ENCODE measurements around the gene TACR2.
A peak's percentile ranks its signal among the peaks of the same experiment; 100 is the strongest.

TACR2 gene

GRCh38 chr10:69374242-69374641 lies 42.5 kb downstream of the TACR2 start:
- no peak for DNase-seq (ENCODE audit: low read depth)

DNA sequence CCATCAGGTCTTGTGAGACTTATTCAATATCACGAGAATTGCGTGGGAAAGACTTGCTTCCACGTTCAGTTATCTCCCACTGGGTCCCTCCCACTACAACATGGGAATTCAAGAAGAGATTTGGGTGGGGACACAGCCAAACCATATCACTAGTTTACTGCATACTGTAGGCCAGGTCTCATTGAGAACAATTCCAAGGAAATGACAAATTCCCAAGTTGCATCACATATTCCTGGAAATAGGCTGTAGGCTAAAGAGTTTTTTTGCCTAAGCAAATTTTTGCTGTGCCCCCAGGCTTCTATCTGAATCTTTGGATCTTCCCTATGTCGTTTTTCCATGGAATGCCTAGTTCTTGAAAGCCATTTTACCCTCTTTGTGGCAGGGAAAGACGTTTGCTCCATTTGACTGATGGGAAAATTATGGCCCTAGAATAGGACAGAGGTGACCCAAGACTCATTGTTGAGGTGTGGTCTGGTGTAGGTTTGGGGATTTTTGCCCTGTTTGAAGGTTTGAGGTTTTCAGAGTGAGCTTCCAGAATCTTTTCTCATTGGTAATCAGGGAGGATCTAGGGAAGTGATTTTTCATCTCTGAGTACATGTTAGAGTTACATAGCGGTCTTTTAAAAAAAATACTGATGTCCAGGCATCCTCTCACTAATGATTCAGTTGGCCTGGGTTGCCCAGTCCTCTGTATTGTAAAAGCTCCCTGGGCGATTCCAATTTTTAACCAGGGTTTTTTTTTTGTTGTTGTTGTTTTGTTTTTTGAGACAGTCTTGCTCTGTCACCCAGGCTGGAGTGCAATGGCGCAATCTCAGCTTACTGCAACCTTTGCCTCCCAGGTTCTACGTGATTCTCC lies 44.4 kb downstream of the TACR2 start:
- no peak for DNase-seq (ENCODE audit: low read depth)

- no peak for DNase-seq (ENCODE audit: low read depth)
Observed at GRCh38 chr10:69367469-69367868, 49.2 kb downstream of the TACR2 start.

DNA sequence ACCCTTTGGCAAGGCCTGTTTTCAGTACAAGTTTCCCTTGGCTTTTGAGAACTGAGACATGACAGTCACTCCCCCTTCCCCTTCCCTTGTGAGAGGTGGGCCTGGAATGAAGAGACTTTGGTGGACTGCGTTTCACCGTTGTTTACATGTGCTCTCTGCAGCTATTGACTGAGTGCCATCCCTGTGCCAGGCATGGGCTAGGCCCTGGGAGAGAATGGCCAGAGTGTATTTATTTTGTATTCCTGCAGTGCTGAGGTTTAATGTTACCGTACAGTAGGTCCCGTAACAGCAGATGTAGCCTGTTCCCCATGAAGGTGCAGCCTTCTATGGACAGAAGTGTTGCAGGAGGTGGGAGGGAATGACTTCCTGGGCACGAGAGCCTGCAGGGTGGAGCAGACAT lies 50.0 kb downstream of the TACR2 start:
- no peak for DNase-seq (ENCODE audit: low read depth)

- no peak for DNase-seq (ENCODE audit: low read depth)
Observed at GRCh38 chr10:69364232-69364940, 52.3 kb downstream of the TACR2 start.

- DNase-seq (ENCODE audit: low read depth), result no peak
Observed at GRCh38 chr10:69363666-69364065, 53.1 kb downstream of the TACR2 start.

DNA sequence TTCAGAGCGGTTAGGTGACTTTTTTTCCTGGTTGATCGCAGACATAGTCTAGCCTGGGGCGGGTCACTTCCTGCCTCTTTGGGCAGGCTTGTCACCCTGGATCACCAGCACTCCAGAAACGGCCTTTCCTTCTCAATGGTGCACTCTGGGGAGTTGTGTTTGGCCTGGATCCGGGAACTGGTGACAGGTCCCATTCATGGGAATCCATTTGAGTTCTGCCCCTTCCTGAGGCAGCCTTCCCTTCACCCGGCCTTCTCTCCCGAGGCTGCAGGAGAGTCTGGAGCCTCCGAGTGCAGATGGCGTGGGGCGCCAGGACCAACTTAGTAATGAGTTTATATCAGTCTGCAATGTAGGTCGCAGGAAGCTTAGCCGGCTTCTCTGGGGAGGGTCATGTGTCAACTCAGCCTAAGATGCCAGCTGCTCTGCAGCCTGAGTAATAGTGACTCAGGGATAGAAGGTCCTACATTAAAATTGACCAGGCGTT lies 54.2 kb downstream of the TACR2 start:
- no peak for DNase-seq (ENCODE audit: low read depth)

DNA sequence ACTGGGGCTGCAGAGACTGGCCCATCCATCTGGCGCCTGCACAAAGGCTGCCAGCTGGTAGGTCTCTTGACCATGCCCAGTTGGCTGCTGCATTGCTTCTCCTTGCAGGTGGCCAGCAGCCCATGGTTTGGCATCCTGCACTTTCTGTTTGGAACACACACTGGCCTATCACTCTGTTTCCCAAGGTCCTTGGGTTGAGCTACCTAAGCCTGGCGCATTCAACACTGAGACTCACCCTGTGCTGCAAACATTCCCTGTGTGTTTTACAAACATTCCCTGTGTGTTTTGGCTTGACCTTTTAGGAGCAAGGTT lies 55.5 kb downstream of the TACR2 start:
- DNase-seq (ENCODE audit: low read depth), result no peak

DNA sequence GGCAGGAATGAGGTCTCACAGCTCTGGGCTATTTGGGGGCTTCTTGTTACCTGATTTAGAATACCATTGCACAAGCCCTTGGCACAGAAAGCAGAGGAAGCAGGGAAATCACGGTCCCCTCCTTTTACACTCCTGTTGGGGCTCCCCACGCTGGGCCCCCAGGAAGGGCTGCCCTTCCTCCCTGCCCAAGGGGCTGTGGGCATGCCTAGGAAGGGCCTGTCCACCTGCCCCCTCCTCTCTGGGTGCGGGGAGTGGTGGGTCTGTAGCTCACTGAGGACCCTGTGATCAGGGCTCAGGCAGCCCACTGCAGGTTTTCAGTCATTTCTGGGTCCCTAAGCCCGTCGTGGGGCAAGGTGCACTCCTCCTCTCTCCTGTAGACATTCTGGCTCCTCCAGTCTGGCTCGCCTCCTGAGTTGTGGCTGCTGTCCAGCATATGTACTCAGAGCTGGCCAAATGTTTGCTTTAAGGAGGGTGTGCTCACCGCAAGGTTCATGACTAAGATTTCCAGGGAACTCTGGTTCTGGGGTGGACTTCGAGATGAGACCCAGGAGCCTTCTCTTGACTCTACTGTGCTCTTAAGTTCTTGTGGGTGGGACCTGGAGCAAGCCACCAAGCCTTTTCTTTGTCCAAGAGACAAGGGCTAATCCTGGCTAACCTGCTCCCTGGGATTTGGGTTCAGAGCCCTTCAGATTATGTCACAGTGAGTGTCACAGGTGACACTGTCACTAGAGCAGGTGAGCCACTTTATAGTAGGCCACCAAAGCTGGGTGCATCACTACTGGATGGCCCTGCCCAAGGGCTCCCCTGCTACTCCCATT lies 56.0 kb downstream of the TACR2 start:
- peak; percentile 47 for DNase-seq (ENCODE audit: low read depth)

DNA sequence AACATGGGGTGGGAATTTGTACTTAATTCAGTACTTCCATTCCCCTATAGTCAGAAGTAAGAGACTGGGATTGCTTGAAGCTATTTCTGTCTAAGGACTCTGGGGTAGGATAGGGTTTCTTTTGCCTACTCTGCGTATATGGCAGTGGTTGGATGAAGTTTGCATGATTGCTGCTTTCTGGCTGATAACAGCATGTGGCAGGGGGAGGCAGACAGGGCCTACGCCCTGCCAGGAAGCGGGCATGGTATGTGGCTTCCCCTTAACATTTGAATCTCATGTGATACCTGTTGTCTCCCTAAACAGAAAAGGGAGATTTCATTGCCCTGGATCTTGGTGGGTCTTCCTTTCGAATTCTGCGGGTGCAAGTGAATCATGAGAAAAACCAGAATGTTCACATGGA lies 57.1 kb downstream of the TACR2 start:
- no peak for DNase-seq (ENCODE audit: low read depth)

DNA sequence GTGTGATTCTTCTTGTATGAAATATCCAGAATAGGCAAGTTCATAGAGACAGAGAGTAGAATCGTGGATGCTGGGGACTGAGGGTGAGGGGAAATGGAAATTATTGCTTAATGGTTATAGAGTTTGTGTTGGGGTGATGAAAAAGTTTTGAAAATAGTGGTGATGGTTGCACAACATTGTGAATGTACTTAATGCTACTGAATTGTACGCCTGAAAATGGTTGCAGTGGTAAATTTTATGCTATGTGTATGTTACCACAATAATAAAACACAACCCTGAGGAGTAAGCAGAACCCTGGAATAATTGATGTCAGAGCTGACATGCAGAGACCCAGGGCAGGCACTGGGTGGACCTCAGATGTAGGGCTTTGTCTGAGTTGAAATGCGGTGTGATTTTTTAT lies 57.6 kb downstream of the TACR2 start:
- no peak for DNase-seq (ENCODE audit: low read depth)

- DNase-seq (ENCODE audit: low read depth), result no peak
Observed at GRCh38 chr10:69358148-69358795, 58.4 kb downstream of the TACR2 start.

GRCh38 chr10:69356187-69356586 lies 60.5 kb downstream of the TACR2 start:
- no peak for DNase-seq (ENCODE audit: low read depth)

DNA sequence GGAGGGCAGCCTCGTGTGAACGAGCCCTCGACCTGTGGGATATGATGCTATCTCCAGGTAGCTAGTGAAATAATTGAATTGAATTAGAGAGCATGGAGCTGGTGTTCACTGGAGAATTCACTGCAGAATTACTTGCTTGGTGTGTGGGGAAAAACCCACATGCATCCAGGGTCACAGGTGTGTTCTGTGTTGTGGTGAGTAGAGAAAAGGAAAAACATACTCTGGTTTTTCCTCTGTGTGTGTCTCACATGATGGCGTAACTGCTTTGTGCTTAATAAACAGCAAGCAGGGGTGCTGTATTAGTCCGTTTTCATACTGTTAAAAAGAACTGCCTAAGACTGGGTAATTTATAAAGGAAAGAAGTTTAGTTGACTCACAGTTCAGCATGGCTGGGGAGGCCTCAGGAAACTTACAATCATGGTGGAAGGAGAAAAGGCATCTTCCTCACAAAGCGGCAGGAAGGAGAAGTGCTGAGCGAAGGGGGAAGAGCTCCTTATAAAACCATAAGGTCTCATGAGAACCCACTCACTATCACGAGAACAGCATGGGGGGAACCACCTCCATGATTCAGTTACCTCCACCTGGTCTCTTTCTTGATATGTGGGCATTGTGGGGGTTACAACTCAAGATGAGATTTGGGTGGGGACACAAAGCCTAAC lies 62.6 kb downstream of the TACR2 start:
- no peak for DNase-seq (ENCODE audit: low read depth)

Data from GM04503 (cell line).